ENCODE results near the gene PAFAH1B2. TPM values are rescaled to one million over a fixed set of nuclear protein-coding genes. Genes with fewer than 3 reads are reported as not detected.

Gene PAFAH1B2
- total and polyA plus RNA-seq, 2 donors (not counting 3 experiments of a cell fraction or from before 2014, with no cell fraction given) = 34.2 to 128 TPM

- TF ChIP-seq MYC (IDR thresholded peaks at IDR 0.05; ENCODE audit: low read depth, low read length) = no peak
- TF ChIP-seq GATA2 (IDR thresholded peaks at IDR 0.05; ENCODE audit: insufficient read depth, insufficient read length, low read depth, low read length) = no peak
- no peak for TF ChIP-seq POLR2AphosphoS5 (IDR thresholded peaks at IDR 0.05; ENCODE audit: insufficient read depth, low read depth, low read length)
- TF ChIP-seq MAX (IDR thresholded peaks at IDR 0.05; ENCODE audit: insufficient read depth, insufficient read length) = no peak
- no peak for TF ChIP-seq CTCF (IDR thresholded peaks at IDR 0.05; ENCODE audit: extremely low read depth in 1 of 2, insufficient read depth in 1 of 2, low read depth in 1 of 2, low read length in 2 of 2)
- no peak for TF ChIP-seq JUN (IDR thresholded peaks at IDR 0.05; ENCODE audit: borderline replicate concordance, insufficient read depth, insufficient read length, low read depth)
- TF ChIP-seq FOS (IDR thresholded peaks at IDR 0.05; ENCODE audit: borderline replicate concordance, insufficient read depth, low read length) = no peak
- TF ChIP-seq EZH2 (IDR thresholded peaks at IDR 0.05; ENCODE audit: borderline replicate concordance, low read depth, low read length, severe bottlenecking) = no peak
- TF ChIP-seq POLR2A (IDR thresholded peaks at IDR 0.05; ENCODE audit: low read depth, low read length) = no peak
- Histone ChIP-seq H3K9me1 (replicated peaks; ENCODE audit: control insufficient read depth, extremely low read depth, insufficient read depth, low read length) (no peaks in the 10 kb centered on the region), H3K4me2 (ENCODE audit: insufficient read depth, low read length) (no peak overlapping the region), H4K20me1 (replicated peaks; ENCODE audit: control insufficient read depth, extremely low read depth, insufficient read depth, low read length) (peaks cover 10% of the 10 kb centered on the region), H3K4me1 (ENCODE audit: control insufficient read depth, extremely low read depth, insufficient read depth, low read length) (no peaks in the 10 kb centered on the region), H3K4me3 (replicated peaks in 1 of 3; ENCODE audit: insufficient read depth in 1 of 3, low read depth in 1 of 3, low read length in 3 of 3) (no peak overlapping the region), H3K9me3 (replicated peaks; ENCODE audit: control insufficient read depth, insufficient read depth, low read length) (no peaks in the 10 kb centered on the region), H2AFZ (ENCODE audit: low read depth, low read length) (no peak overlapping the region), H3K27ac (ENCODE audit: insufficient read depth, low read depth, low read length) (no peak overlapping the region), H3K9ac (replicated peaks; ENCODE audit: extremely low read depth, insufficient read depth, low read length) (no peak overlapping the region), H3K36me3 (ENCODE audit: control insufficient read depth in 2 of 2, extremely low read depth in 1 of 2, insufficient read depth in 2 of 2, low read length in 2 of 2) (peaks cover 6 to 9% of the 10 kb centered on the region in 2 experiments), H3K79me2 (ENCODE audit: control insufficient read depth, insufficient read depth, low read length) (peaks cover 93% of the 10 kb centered on the region), H3K27me3 (ENCODE audit: control insufficient read depth in 2 of 2, insufficient read depth in 2 of 2, low read length in 2 of 2) (no peaks in the 10 kb centered on the region)
- intact Hi-C loops (cut with micrococcal nuclease) (no loop called here), dilution Hi-C loops (cut with MboI; ENCODE audit: extremely low pct_ligation_motif_present, low sequenced_read_pairs) (no loop called here)
- no TSS peak for BruUV-seq (replicated peaks)
- CTCF ChIA-PET = no interaction called here
- DNase-seq (ENCODE audit: low read depth, low spot score) = no peak
- POLR2A ChIA-PET = no interaction called here
- no peak for FAIRE-seq
Measured at GRCh38 chr11:117154468-117154867, 10.4 kb downstream of the PAFAH1B2 start.

Data from endothelial cell of umbilical vein (primary cell).